NCI-H2029 treated with DMSO at 0.1 percent for 48 hours (cell line): Measurements from ENCODE around the gene MOAP1.
"Not testable (repeated sequence)": the region's sequence is repeated elsewhere in the genome, so short reads cannot be mapped to it uniquely, and the experiment has no call there.

Experiments used
- DNase-seq: peaks from one replicate; lab custom pipeline; 2025; lab: John Stamatoyannopoulos, UW

The MOAP1 gene

GRCh38 chr14:93184391-93185348 is at the start of gene MOAP1, which contains the start of gene LYSET:
TSS of gene MOAP1 (minus strand) at chr14:93184897. CDS start at chr14:93184242, 655 bp downstream.
TSS of gene LYSET (plus strand) at chr14:93185317. CDS start at chr14:93185406, 89 bp downstream.
- DNase-seq = no peak

GRCh38 chr14:93233078-93233477 is 48.4 kb upstream of the MOAP1 start:
- DNase-seq = not testable (repeated sequence)

GRCh38 chr14:93232159-93232558 is 47.5 kb upstream of the MOAP1 start:
- no peak for DNase-seq

- DNase-seq = no peak
Measured at GRCh38 chr14:93231129-93231979, 46.7 kb upstream of the MOAP1 start.

- no peak for DNase-seq
Measured at GRCh38 chr14:93230539-93230938, 45.8 kb upstream of the MOAP1 start.

GRCh38 chr14:93228550-93228949 is 43.9 kb upstream of the MOAP1 start:
- DNase-seq = no peak

- DNase-seq = no peak
Measured at GRCh38 chr14:93223565-93223964, 38.9 kb upstream of the MOAP1 start.

- no peak for DNase-seq
Measured at GRCh38 chr14:93220509-93220908, 35.8 kb upstream of the MOAP1 start.

- DNase-seq = no peak
Measured at GRCh38 chr14:93219103-93219726, 34.5 kb upstream of the MOAP1 start.

- DNase-seq = no peak
Measured at GRCh38 chr14:93214598-93214997, 29.9 kb upstream of the MOAP1 start.

GRCh38 chr14:93212432-93212831 is 27.7 kb upstream of the MOAP1 start:
- DNase-seq = no peak

GRCh38 chr14:93207468-93208308 is 23.0 kb upstream of the MOAP1 start:
- DNase-seq = no peak

GRCh38 chr14:93206793-93207467 is 22.2 kb upstream of the MOAP1 start, which contains the start of the genes GON7 and UBR7:
TSS of gene GON7 (minus strand) at chr14:93207065. CDS start at chr14:93207037, 28 bp downstream.
TSS of gene UBR7 (plus strand) at chr14:93207256. CDS start at chr14:93207292, 36 bp downstream.
- peak; percentile 68 for DNase-seq

GRCh38 chr14:93201155-93201704 is 16.5 kb upstream of the MOAP1 start:
- no peak for DNase-seq

GRCh38 chr14:93200553-93200952 is 15.9 kb upstream of the MOAP1 start:
- no peak for DNase-seq

- no peak for DNase-seq
Measured at GRCh38 chr14:93199031-93199430, 14.3 kb upstream of the MOAP1 start.

GRCh38 chr14:93195316-93195999 is 10.8 kb upstream of the MOAP1 start:
- no peak for DNase-seq

- no peak for DNase-seq
Measured at GRCh38 chr14:93186956-93187355, 2.3 kb upstream of the MOAP1 start.

- DNase-seq = no peak
Measured at GRCh38 chr14:93186466-93186865, 1.8 kb upstream of the MOAP1 start.

GRCh38 chr14:93185349-93185720 is 638 bp upstream of the MOAP1 start:
- DNase-seq = no peak
